ENCODE results near the gene DCHS1. TPM values are rescaled to one million over a fixed set of nuclear protein-coding genes. Genes with fewer than 3 reads are reported as not detected.

Gene DCHS1
- total and polyA plus RNA-seq, 2 experiments from 2014 or later: 8.0 to 15.2 TPM

DNA sequence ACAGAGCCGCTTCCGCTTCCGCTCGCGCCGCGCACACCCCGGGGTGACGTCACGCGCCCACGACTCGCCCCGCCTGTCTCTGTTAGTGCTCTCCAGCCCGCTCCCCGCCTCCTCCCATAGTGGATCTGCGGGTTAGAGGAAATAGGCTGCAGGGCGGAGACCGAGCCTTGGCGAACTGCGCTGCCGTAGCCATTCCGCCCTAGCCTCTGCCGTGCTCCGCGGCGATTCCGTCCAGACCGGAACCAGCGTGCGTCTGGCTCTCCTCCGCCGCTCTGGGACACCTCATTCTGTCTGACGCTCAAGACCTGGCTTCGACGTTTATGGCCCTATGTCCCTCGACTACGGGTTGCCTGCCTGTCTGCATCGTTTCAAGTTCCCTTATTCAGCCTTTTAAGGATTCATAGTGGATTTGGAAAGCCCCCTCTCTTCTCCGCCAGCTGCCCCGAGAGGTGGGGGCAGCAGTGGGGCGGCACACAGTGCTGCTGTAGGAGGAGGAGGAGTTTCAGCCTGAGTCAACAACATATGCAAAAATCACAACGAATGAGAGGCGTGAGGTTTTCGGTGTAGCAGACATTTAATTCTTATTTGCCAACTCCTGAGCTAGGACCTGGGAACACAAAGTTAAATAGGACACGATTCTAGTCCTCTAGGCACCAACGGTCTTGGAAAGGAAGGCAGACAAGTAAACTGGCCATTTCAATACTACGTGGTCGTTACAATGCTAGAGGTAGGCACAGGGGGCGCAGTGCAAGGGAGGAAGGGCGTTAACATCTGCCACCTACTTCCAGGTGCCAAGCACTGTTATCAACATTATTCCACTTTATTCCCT lies 43.2 kb downstream of the DCHS1 start, which contains the start of gene TAF10:
Gene TAF10, minus strand, starts transcription at position 4 of the 829 bp plus-strand sequence. CDS start 27 bp downstream, outside the sequence.
- H3K4me2 ChIP-seq: peak within 1 kb of the TSS; percentile 93
- H3K79me2 ChIP-seq: peaks cover 37% of the 10 kb centered on the region
- no peaks in the 10 kb centered on the region for H3K36me3 ChIP-seq (replicated peaks; ENCODE audit: insufficient read depth, low read depth)
- H3K27me3 ChIP-seq: no peaks in the 10 kb centered on the region
- H4K20me1 ChIP-seq (ENCODE audit: insufficient read depth, poor library complexity, severe bottlenecking): no peaks in the 10 kb centered on the region
- H3K9me3 ChIP-seq (ENCODE audit: low read depth): no peaks in the 10 kb centered on the region
- WGBS (ENCODE audit: low lambda C conversion rate, missing lambda C conversion rate): 2% methylated on average over 37 of the region's 51 CpGs
- peak within 1 kb of the TSS; percentile 65 for H3K4me3 ChIP-seq
- H3K9me2 ChIP-seq (replicated peaks; ENCODE audit: insufficient read depth): no peaks in the 10 kb centered on the region
- H2AFZ ChIP-seq: peak within 1 kb of the TSS; percentile 43
- peak; percentile 98 for DNase-seq (ENCODE audit: low spot score)
- TF ChIP-seq, protein P1, sequence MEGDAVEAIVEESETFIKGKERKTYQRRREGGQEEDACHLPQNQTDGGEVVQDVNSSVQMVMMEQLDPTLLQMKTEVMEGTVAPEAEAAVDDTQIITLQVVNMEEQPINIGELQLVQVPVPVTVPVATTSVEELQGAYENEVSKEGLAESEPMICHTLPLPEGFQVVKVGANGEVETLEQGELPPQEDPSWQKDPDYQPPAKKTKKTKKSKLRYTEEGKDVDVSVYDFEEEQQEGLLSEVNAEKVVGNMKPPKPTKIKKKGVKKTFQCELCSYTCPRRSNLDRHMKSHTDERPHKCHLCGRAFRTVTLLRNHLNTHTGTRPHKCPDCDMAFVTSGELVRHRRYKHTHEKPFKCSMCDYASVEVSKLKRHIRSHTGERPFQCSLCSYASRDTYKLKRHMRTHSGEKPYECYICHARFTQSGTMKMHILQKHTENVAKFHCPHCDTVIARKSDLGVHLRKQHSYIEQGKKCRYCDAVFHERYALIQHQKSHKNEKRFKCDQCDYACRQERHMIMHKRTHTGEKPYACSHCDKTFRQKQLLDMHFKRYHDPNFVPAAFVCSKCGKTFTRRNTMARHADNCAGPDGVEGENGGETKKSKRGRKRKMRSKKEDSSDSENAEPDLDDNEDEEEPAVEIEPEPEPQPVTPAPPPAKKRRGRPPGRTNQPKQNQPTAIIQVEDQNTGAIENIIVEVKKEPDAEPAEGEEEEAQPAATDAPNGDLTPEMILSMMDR (IDR thresholded peaks at IDR 0.05; ENCODE audit: poor library complexity): peak; percentile 52
- TF ChIP-seq EZH2phosphoT487 (IDR thresholded peaks at IDR 0.05; ENCODE audit: low read depth, severe bottlenecking, unreplicated experiment): no peak
- peaks cover 11% of the 10 kb centered on the region for H3K4me1 ChIP-seq (ENCODE audit: insufficient read depth)
- H3K27ac ChIP-seq: peak within 1 kb of the TSS; percentile 98

DNA sequence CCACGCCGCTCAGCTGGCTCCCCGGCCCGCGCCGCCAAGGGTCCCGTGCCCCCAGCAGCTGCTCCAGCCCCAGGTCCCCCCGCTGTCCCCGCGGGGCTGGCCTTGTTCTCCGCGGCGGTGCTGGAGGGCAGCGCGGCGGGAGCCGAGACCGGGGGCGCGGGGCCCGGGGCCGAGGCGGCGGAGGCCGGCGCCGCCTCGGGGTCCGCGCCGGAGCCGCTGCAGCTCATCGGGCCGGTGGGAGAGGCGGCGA lies 43.7 kb downstream of the DCHS1 start:
- Histone ChIP-seq H2AFZ (no peak overlapping the region), H3K4me3 (peak overlapping the region; percentile 65), H3K9me2 (replicated peaks; ENCODE audit: insufficient read depth) (no peaks in the 10 kb centered on the region), H4K20me1 (ENCODE audit: insufficient read depth, poor library complexity, severe bottlenecking) (no peaks in the 10 kb centered on the region), H3K36me3 (replicated peaks; ENCODE audit: insufficient read depth, low read depth) (no peaks in the 10 kb centered on the region), H3K4me1 (ENCODE audit: insufficient read depth) (peaks cover 14% of the 10 kb centered on the region), H3K4me2 (peak overlapping the region; percentile 93), H3K27ac (peak overlapping the region; percentile 92), H3K79me2 (peaks cover 36% of the 10 kb centered on the region), H3K27me3 (no peaks in the 10 kb centered on the region), H3K9me3 (ENCODE audit: low read depth) (no peaks in the 10 kb centered on the region)
- TF ChIP-seq, protein P1 (IDR thresholded peaks at IDR 0.05; ENCODE audit: poor library complexity): no peak
- TF ChIP-seq EZH2phosphoT487 (IDR thresholded peaks at IDR 0.05; ENCODE audit: low read depth, severe bottlenecking, unreplicated experiment): no peak
- TF ChIP-seq EZH2 (IDR thresholded peaks at IDR 0.05; ENCODE audit: borderline replicate concordance): no peak
- DNase-seq (ENCODE audit: low spot score): no peak
- 3% methylated on average over 12 of the region's 36 CpGs for WGBS (ENCODE audit: low lambda C conversion rate, missing lambda C conversion rate)

DNA sequence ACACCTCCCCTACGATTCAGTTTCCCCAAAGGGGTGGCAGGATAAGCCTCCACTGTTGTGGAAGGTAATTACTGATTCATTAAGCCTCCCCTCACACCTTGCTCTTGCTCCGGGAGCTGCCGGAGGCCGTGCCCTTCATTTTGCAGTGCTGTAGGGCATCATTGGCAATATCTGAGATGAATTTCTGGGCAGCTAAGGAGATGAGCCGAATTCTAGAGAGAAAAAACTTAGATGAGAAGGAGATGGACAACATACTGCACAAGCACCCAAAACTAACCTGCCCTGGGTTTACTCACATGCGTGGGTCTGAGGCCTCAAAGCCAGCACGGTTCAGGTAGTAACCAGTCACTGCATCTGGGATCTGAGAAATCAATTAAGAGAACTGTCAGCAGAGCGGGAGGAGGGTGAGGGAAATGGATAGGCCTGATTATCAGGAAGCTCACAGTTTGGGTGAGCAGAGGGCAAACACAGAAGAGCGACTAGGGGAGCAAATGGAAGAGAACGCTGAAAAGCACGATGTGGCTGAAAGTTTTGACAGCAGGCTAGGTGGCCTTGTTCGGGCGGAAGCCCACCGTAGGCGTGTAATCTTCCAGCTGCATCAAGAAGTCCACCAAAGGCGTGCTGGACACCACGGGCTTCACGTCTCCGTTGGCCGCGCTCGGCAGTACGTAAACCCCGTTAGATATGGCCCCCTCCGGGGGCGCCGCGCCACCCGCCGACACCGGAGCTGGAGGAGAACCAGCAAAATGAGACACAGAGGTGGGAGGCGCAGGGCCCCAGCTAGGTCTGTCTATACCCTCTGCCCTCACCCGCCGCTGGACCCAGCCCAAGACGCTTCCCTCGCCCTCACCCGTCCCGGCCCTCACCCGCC lies 44.3 kb downstream of the DCHS1 start:
- no peak for TF ChIP-seq EZH2 (IDR thresholded peaks at IDR 0.05; ENCODE audit: borderline replicate concordance)
- TF ChIP-seq EZH2phosphoT487 (IDR thresholded peaks at IDR 0.05; ENCODE audit: low read depth, severe bottlenecking, unreplicated experiment): no peak
- TF ChIP-seq, protein P1 (IDR thresholded peaks at IDR 0.05; ENCODE audit: poor library complexity): no peak
- H3K4me1 ChIP-seq (ENCODE audit: insufficient read depth): peaks cover 18% of the 10 kb centered on the region
- WGBS (ENCODE audit: low lambda C conversion rate, missing lambda C conversion rate): 20% methylated on average over 27 of the region's 39 CpGs
- peak overlapping the region; percentile 65 for H3K4me3 ChIP-seq
- H3K9me3 ChIP-seq (ENCODE audit: low read depth): no peaks in the 10 kb centered on the region
- no peaks in the 10 kb centered on the region for H4K20me1 ChIP-seq (ENCODE audit: insufficient read depth, poor library complexity, severe bottlenecking)
- peaks cover 40% of the 10 kb centered on the region for H3K79me2 ChIP-seq
- DNase-seq (ENCODE audit: low spot score): no peak
- no peaks in the 10 kb centered on the region for H3K9me2 ChIP-seq (replicated peaks; ENCODE audit: insufficient read depth)
- H3K27ac ChIP-seq: peak overlapping the region; percentile 92
- peak overlapping the region; percentile 93 for H3K4me2 ChIP-seq
- no peaks in the 10 kb centered on the region for H3K27me3 ChIP-seq
- no peaks in the 10 kb centered on the region for H3K36me3 ChIP-seq (replicated peaks; ENCODE audit: insufficient read depth, low read depth)
- H2AFZ ChIP-seq: no peak overlapping the region

Data from hepatocyte (in vitro differentiated cells).